ENCODE results near the gene SMIM8.

SMIM8 gene

DNA sequence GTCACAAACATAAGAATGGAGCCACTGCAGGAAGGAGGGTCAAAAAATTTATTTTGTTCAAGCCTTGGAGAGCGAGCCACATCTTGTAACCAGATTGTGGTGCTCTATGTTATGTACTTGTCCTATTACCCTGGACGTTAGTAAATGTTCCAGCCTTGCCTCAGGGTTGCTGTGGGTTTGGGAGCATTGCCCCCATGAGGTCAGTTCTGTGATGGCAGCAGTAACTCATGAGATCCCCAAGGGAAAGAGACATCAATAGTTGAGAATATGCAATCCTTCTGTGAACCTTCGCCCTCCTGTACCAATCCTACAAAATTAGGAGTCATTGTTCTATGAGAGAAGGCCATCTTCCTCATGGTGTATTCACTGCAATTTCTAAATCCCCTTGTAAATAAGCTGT lies 68.9 kb downstream of the SMIM8 start:
- peak; percentile 29 for DNase-seq (ENCODE audit: low read depth)
